SK-N-SH (cell line): ENCODE data around the gene MAP4. TPM values are rescaled to one million over a fixed set of nuclear protein-coding genes. Genes with fewer than 3 reads are reported as not detected.

Source experiments
- CTCF ChIA-PET: fragments of 300-600, 350-600 bp; formaldehyde crosslinking; extraction: SDS; loops from one replicate; lab custom pipeline; 2021; lab: Yijun Ruan, JAX
- POLR2A ChIA-PET: fragments of 350-600 bp; sonication (Branson Sonifier 250); formaldehyde crosslinking; extraction: SDS; loops from one replicate; lab custom pipeline; 2020; ENCODE audit warnings: antibody characterized with exemption, inconsistent platforms; lab: Yijun Ruan, JAX
- DNase-seq: peaks from one replicate; pipeline ENCODE4 v3.0.0; 2012
- H2AFZ ChIP-seq: fragments of 200-600 bp; sonication (generic); 2 replicates; pipeline ENCODE4 v1.8.1; 2016; ENCODE audit warnings: antibody characterized with exemption, mild to moderate bottlenecking, low read depth
- H3F3A ChIP-seq: fragments of 200-600 bp; sonication (generic); replicated peaks from 2 replicates; pipeline ENCODE3; 2016; ENCODE audit warnings: antibody characterized with exemption, mild to moderate bottlenecking; ENCODE audit not compliant: insufficient read depth
- H3K27ac ChIP-seq, 2 experiments: fragments of 200-500 bp in 1 of 2; fragments of 200-600 bp in 1 of 2; sonication (Bioruptor generic) in 1 of 2; sonication (generic), shearing (Covaris generic) in 1 of 2; 2 replicates each; pipeline versions ENCODE4 v1.5.1 to v1.6.1; 2014 to 2016; ENCODE audit warnings: low read depth in 2 of 2, inconsistent platforms in 1 of 2, low read length in 1 of 2, mild to moderate bottlenecking in 1 of 2, mixed read lengths in 1 of 2
- H3K27me3 ChIP-seq: fragments of 200-600 bp; sonication (generic), shearing (Covaris generic); 2 replicates; pipeline ENCODE4 v1.6.1; 2016; ENCODE audit warnings: mixed run types; ENCODE audit not compliant: insufficient read depth
- H3K36me3 ChIP-seq, 2 experiments: fragments of 200-500 bp in 1 of 2; fragments of 200-600 bp in 1 of 2; sonication (Bioruptor generic) in 1 of 2; sonication (generic) in 1 of 2; replicated peaks in 1 of 2; 2 replicates each; pipeline versions ENCODE3 to v1.5.1; 2014 to 2016; ENCODE audit warnings: low read length in 1 of 2, mild to moderate bottlenecking in 1 of 2; ENCODE audit not compliant: insufficient read depth in 2 of 2, control insufficient read depth in 1 of 2
- H3K4me1 ChIP-seq, 2 experiments: fragments of 200-500 bp in 1 of 2; fragments of 200-600 bp in 1 of 2; sonication (Bioruptor generic) in 1 of 2; sonication (generic), shearing (Covaris generic) in 1 of 2; 2 replicates each; pipeline versions ENCODE4 v1.5.1 to v1.6.1; 2014 to 2016; ENCODE audit warnings: low read depth in 1 of 2, low read length in 1 of 2, mixed run types in 1 of 2; ENCODE audit not compliant: insufficient read depth in 2 of 2, control insufficient read depth in 1 of 2
- H3K4me2 ChIP-seq: fragments of 200-600 bp; sonication (generic), shearing (Covaris generic); 2 replicates; pipeline ENCODE4 v1.6.1; 2017; ENCODE audit warnings: mixed run types
- H3K4me3 ChIP-seq, 2 experiments: fragments of 200-500 bp in 1 of 2; fragments of 200-600 bp in 1 of 2; sonication (Bioruptor generic) in 1 of 2; sonication (generic), shearing (Covaris generic) in 1 of 2; 2 replicates each; pipeline versions ENCODE4 v1.5.1 to v1.8.1; 2014 to 2016; ENCODE audit warnings: low read depth in 2 of 2, inconsistent platforms in 1 of 2, low read length in 1 of 2, mild to moderate bottlenecking in 1 of 2, mixed read lengths in 1 of 2, moderate library complexity in 1 of 2
- H3K79me2 ChIP-seq: fragments of 200-600 bp; sonication (generic); 2 replicates; pipeline ENCODE4 v1.8.1; 2017; ENCODE audit warnings: mild to moderate bottlenecking; ENCODE audit not compliant: insufficient read depth
- H3K9ac ChIP-seq: fragments of 200-600 bp; sonication (generic); 2 replicates; pipeline ENCODE4 v1.6.1; 2017; ENCODE audit warnings: mixed run types
- H3K9me2 ChIP-seq: fragments of 200-600 bp; sonication (generic); 2 replicates; pipeline ENCODE4 v1.6.1; 2017; ENCODE audit warnings: mixed run types
- H3K9me3 ChIP-seq: fragments of 200-600 bp; sonication (generic); 2 replicates; pipeline ENCODE4 v1.6.1; 2017; ENCODE audit warnings: mixed run types, mild to moderate bottlenecking, moderate library complexity
- H4K20me1 ChIP-seq: fragments of 200-600 bp; sonication (generic); 2 replicates; pipeline ENCODE4 v1.6.1; 2017; ENCODE audit warnings: mild to moderate bottlenecking, mixed run types; ENCODE audit not compliant: insufficient read depth
- CHD2 ChIP-seq: fragments of 150-350 bp; IDR thresholded peaks from 2 replicates; pipeline ENCODE4 v1.6.1; 2018; ENCODE audit warnings: low read length; ENCODE audit not compliant: partially characterized antibody
- FOXM1 ChIP-seq: IDR thresholded peaks from 2 replicates; pipeline ENCODE4 v1.4.0; 2012; ENCODE audit warnings: low read depth, mild to moderate bottlenecking
- IRF3 ChIP-seq: fragments of 150-350 bp; IDR thresholded peaks from 2 replicates; pipeline ENCODE4 v1.6.1; 2016; ENCODE audit warnings: mild to moderate bottlenecking, low read depth, low read length
- MEF2A ChIP-seq: IDR thresholded peaks from 2 replicates; pipeline ENCODE4 v1.4.0; 2012; ENCODE audit warnings: low read depth, borderline replicate concordance
- MXI1 ChIP-seq: IDR thresholded peaks from 2 replicates; pipeline ENCODE4 v1.6.1; 2012; ENCODE audit warnings: mild to moderate bottlenecking, low read depth, low read length, improper control_type of control experiment
- NFIC ChIP-seq: IDR thresholded peaks from 2 replicates; pipeline ENCODE4 v1.4.0; 2012; ENCODE audit warnings: borderline replicate concordance
- PBX3 ChIP-seq: IDR thresholded peaks from 2 replicates; pipeline ENCODE4; 2012
- POLR2AphosphoS5 ChIP-seq: IDR thresholded peaks from 2 replicates; pipeline ENCODE4 v1.6.1; 2012; ENCODE audit warnings: low read depth, low read length
- RAD21 ChIP-seq: IDR thresholded peaks from 2 replicates; pipeline ENCODE4 v1.6.1; 2012; ENCODE audit warnings: mild to moderate bottlenecking, low read length
- RFX5 ChIP-seq: IDR thresholded peaks from 2 replicates; pipeline ENCODE4 v1.6.1; 2012; ENCODE audit warnings: mild to moderate bottlenecking, improper control_type of control experiment, low read length
- SMC3 ChIP-seq: IDR thresholded peaks from 2 replicates; pipeline ENCODE4 v1.6.1; 2012; ENCODE audit warnings: low read depth, low read length, improper control_type of control experiment
- TAF1 ChIP-seq: IDR thresholded peaks from 2 replicates; pipeline ENCODE4 v1.6.1; 2012; ENCODE audit warnings: low read depth, mild to moderate bottlenecking, low read length, moderate library complexity, borderline replicate concordance
- TCF12 ChIP-seq: IDR thresholded peaks from 2 replicates; pipeline ENCODE4 v1.4.0; 2012
- YY1 ChIP-seq: IDR thresholded peaks from 2 replicates; pipeline ENCODE4 v1.4.0; 2012; ENCODE audit warnings: low read depth, mild to moderate bottlenecking
- ZBTB33 ChIP-seq: IDR thresholded peaks from 2 replicates; pipeline ENCODE4 v1.4.0; 2012; ENCODE audit warnings: low read depth, borderline replicate concordance
- WGBS: methylation state at CpG from one replicate; pipeline ENCODE4 v1.1.6; 2017; ENCODE audit warnings: low lambda C conversion rate; 5-methylcytosine and 5-hydroxymethylcytosine counted together
- polyA plus RNA-seq, 3 experiments: library from polyadenylated mRNA; depleted of rRNA; stranded (reverse); fragments of >200 nt; gene quantifications; 2 replicates each; pipeline ENCODE4 v1.2.3, GENCODE V29; 2012
- TF ChIP-seq, protein P1 (sequence below): IDR thresholded peaks from 2 replicates; pipeline ENCODE4 v1.6.1; 2012; ENCODE audit warnings: mild to moderate bottlenecking, low read depth, low read length, moderate library complexity
- TF ChIP-seq, protein P2 (sequence below): IDR thresholded peaks from 2 replicates; pipeline ENCODE4 v1.4.0; 2012; ENCODE audit warnings: low read depth, borderline replicate concordance

Gene MAP4
- polyA plus RNA-seq, 1 of the 3 experiments (the other 2 are of a cell fraction) = 121 TPM

DNA sequence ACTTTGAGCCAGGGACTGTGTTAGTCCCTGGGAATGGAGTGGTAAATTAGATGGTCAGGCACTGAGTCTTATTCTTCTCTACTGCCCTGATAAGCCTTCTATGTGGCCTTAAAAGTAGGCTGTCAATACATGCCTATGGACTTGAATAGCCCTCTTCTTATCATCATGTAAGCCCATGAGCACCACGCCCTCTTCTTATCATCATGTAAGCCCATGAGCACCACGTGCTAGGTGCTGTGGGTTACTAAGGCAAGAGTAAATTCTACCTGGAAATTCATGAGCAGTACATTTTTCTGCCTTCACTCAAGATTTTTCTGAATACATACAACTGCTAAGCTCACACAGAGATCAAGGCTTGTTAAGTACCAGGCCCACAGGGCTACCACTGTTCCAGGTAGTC is 144.8 kb downstream of the MAP4 start:
- H3K27me3 ChIP-seq = no peaks in the 10 kb centered on the region
- 96% methylated on average over 2 of the region's 2 CpGs for WGBS
- CTCF ChIA-PET = interaction anchor here (1.0 to 5.8 kb wide), 2 partner anchors 118 to 280 kb away, joined by 3 to 16 read pairs; no protein-coding TSS in a partner anchor
- TF ChIP-seq MEF2A (no peak), NFIC (no peak), IRF3 (no peak), MXI1 (no peak), RFX5 (no peak), FOXM1 (no peak), SMC3 (no peak), TCF12 (no peak), PBX3 (no peak), TAF1 (no peak), POLR2AphosphoS5 (no peak), YY1 (no peak), CHD2 (no peak), RAD21 (no peak), ZBTB33 (no peak)
- TF ChIP-seq, protein P1, sequence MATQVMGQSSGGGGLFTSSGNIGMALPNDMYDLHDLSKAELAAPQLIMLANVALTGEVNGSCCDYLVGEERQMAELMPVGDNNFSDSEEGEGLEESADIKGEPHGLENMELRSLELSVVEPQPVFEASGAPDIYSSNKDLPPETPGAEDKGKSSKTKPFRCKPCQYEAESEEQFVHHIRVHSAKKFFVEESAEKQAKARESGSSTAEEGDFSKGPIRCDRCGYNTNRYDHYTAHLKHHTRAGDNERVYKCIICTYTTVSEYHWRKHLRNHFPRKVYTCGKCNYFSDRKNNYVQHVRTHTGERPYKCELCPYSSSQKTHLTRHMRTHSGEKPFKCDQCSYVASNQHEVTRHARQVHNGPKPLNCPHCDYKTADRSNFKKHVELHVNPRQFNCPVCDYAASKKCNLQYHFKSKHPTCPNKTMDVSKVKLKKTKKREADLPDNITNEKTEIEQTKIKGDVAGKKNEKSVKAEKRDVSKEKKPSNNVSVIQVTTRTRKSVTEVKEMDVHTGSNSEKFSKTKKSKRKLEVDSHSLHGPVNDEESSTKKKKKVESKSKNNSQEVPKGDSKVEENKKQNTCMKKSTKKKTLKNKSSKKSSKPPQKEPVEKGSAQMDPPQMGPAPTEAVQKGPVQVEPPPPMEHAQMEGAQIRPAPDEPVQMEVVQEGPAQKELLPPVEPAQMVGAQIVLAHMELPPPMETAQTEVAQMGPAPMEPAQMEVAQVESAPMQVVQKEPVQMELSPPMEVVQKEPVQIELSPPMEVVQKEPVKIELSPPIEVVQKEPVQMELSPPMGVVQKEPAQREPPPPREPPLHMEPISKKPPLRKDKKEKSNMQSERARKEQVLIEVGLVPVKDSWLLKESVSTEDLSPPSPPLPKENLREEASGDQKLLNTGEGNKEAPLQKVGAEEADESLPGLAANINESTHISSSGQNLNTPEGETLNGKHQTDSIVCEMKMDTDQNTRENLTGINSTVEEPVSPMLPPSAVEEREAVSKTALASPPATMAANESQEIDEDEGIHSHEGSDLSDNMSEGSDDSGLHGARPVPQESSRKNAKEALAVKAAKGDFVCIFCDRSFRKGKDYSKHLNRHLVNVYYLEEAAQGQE = no peak
- TF ChIP-seq, protein P2, sequence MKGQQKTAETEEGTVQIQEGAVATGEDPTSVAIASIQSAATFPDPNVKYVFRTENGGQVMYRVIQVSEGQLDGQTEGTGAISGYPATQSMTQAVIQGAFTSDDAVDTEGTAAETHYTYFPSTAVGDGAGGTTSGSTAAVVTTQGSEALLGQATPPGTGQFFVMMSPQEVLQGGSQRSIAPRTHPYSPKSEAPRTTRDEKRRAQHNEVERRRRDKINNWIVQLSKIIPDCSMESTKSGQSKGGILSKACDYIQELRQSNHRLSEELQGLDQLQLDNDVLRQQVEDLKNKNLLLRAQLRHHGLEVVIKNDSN = no peak
- no peak overlapping the region for H2AFZ ChIP-seq
- H3K4me3 ChIP-seq = no peak overlapping the region
- no peaks in the 10 kb centered on the region for H3K9me3 ChIP-seq
- no peak for DNase-seq
- H3K4me2 ChIP-seq = no peak overlapping the region
- no peaks in the 10 kb centered on the region for H3K4me1 ChIP-seq
- no peaks in the 10 kb centered on the region for H3F3A ChIP-seq
- H4K20me1 ChIP-seq = no peaks in the 10 kb centered on the region
- H3K79me2 ChIP-seq = peaks cover 12% of the 10 kb centered on the region; the same call in 1 of the 2 replicates
- no peak overlapping the region for H3K27ac ChIP-seq
- peaks cover 68 to 70% of the 10 kb centered on the region in 2 experiments for H3K36me3 ChIP-seq
- no peaks in the 10 kb centered on the region for H3K9me2 ChIP-seq
- POLR2A ChIA-PET = interaction anchor here (0.6 kb wide), 1 partner anchor 788 kb away, joined by 3 read pairs; no protein-coding TSS in a partner anchor
- H3K9ac ChIP-seq = no peak overlapping the region
